B cell (primary cell): ENCODE measurements around the gene AKR1B1.

ENCODE experiments used
- CTCF ChIP-seq: fragments of 200-600 bp; IDR thresholded peaks from one replicate; pipeline ENCODE4 v1.8.0; 2022; ENCODE audit warnings: antibody characterized with exemption, mild to moderate bottlenecking
- EZH2 ChIP-seq: IDR thresholded peaks from 2 replicates; pipeline ENCODE4 v1.6.1; 2012; ENCODE audit warnings: borderline replicate concordance, low read depth, mild to moderate bottlenecking, moderate library complexity, low read length; ENCODE audit not compliant: insufficient read depth, poor library complexity, severe bottlenecking

- TF ChIP-seq CTCF (no peak), EZH2 (no peak)
Measured at GRCh38 chr7:134468475-134468874, 9.6 kb upstream of the AKR1B1 start.
